Nephron (organoid): ENCODE results near the gene PHTF2.
"Not testable (repeated sequence)": the region's sequence is repeated elsewhere in the genome, so short reads cannot be mapped to it uniquely, and the experiment has no call there.

ENCODE experiments used
- H3K27ac Mint-ChIP-seq, 3 experiments: 2 replicates each; pipeline ENCODE4 v1.8.0; 2020; ENCODE audit warnings: mixed read lengths in 3 of 3, mild to moderate bottlenecking in 2 of 3, moderate library complexity in 1 of 3
- H3K27me3 Mint-ChIP-seq: 2 replicates; pipeline ENCODE4 v1.8.0; 2021; ENCODE audit warnings: low read depth, mild to moderate bottlenecking, moderate library complexity, mixed read lengths
- H3K36me3 Mint-ChIP-seq: 2 replicates; pipeline ENCODE4 v1.8.0; 2020; ENCODE audit warnings: low read depth, mixed read lengths
- H3K4me1 Mint-ChIP-seq: 2 replicates; pipeline ENCODE4 v1.8.0; 2020; ENCODE audit warnings: mixed read lengths
- H3K4me3 Mint-ChIP-seq, 3 experiments: 2 replicates each; pipeline ENCODE4 v1.8.0; 2020; ENCODE audit warnings: mild to moderate bottlenecking in 3 of 3, mixed read lengths in 3 of 3, moderate library complexity in 2 of 3
- H3K9me3 Mint-ChIP-seq: 2 replicates; pipeline ENCODE4 v1.8.0; 2020; ENCODE audit warnings: mixed read lengths
- TF ChIP-seq, protein P1 (sequence below), 3 experiments: fragments of 200-600 bp; sonication (generic); IDR thresholded peaks; one replicate each; pipeline ENCODE4 v1.5.0; 2021; ENCODE audit warnings: antibody characterized with exemption in 3 of 3; ENCODE audit not compliant: unreplicated experiment in 3 of 3

Gene PHTF2

DNA sequence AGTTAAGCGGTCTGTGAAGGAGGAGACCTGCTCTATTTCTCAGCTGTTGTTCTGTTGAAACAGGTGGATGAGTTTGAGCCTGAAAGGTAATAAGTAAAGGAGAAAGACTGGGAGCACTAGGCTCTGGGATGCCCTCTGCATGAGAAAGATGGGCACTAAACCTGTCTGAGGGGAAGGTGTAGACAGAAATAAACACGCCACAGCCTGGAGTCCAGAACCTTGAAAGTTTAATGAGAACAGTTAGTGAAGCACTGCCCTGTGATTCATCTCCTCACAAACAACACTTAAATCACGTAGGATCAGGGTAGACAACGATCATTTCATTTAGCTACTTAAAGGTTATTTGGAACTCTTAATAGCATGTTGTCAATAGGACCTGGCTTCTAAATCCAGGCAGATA, 193.1 kb downstream of the PHTF2 start:
- H3K36me3 Mint-ChIP-seq = no peaks in the 10 kb centered on the region
- no peak overlapping the region for H3K27ac Mint-ChIP-seq
- H3K9me3 Mint-ChIP-seq = peaks cover 6% of the 10 kb centered on the region
- TF ChIP-seq, protein P1, sequence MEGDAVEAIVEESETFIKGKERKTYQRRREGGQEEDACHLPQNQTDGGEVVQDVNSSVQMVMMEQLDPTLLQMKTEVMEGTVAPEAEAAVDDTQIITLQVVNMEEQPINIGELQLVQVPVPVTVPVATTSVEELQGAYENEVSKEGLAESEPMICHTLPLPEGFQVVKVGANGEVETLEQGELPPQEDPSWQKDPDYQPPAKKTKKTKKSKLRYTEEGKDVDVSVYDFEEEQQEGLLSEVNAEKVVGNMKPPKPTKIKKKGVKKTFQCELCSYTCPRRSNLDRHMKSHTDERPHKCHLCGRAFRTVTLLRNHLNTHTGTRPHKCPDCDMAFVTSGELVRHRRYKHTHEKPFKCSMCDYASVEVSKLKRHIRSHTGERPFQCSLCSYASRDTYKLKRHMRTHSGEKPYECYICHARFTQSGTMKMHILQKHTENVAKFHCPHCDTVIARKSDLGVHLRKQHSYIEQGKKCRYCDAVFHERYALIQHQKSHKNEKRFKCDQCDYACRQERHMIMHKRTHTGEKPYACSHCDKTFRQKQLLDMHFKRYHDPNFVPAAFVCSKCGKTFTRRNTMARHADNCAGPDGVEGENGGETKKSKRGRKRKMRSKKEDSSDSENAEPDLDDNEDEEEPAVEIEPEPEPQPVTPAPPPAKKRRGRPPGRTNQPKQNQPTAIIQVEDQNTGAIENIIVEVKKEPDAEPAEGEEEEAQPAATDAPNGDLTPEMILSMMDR (IDR thresholded peaks at IDR 0.05; ENCODE audit: unreplicated experiment in 3 of 3) = no peak
- no peaks in the 10 kb centered on the region for H3K27me3 Mint-ChIP-seq
- H3K4me1 Mint-ChIP-seq = no peaks in the 10 kb centered on the region
- H3K4me3 Mint-ChIP-seq = no peak overlapping the region

DNA sequence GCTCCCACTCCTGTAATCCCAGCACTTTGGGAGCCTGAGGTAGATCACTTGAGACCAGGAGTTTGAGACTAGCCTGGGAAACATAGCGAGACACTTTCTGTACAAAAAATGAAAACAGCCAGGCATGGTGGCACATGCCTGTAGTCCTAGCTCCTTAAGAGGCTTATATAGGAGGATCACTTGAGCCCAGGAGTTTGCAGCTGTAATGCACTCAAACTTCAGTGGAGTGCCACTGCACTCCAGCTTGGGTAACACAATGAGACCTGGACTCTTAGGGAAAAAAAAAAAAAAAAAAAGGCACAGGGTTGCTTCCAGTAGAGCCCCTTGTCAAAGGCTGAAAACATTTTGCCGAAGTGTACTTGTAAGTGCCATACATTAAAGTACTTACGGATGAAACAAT, 195.3 kb downstream of the PHTF2 start:
- Mint-ChIP-seq H3K9me3 (peaks cover 8% of the 10 kb centered on the region), H3K27ac (no peak overlapping the region), H3K4me1 (no peaks in the 10 kb centered on the region), H3K36me3 (no peaks in the 10 kb centered on the region), H3K4me3 (no peak overlapping the region), H3K27me3 (no peaks in the 10 kb centered on the region)
- TF ChIP-seq, protein P1 (IDR thresholded peaks at IDR 0.05; ENCODE audit: unreplicated experiment in 3 of 3) = no peak

DNA sequence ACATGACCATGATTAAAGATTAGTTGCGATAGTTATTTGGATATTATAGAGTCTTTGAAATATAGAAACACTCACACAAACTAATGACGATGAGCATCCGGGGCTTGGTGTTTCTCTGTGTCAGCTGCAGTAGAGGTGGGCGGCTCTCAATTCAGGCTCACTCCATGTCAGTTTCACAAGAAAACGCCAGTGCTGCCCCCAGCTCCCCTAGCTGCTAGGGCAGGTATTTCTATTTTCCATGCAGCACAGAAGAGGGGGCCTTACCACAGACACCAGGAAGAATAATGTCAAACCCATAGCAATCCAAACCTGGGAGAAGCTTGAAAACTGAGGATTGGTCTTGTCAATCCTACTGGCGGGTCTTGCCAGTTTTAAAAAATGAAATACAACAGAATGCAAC, 197.1 kb downstream of the PHTF2 start:
- Mint-ChIP-seq H3K4me1 (no peaks in the 10 kb centered on the region), H3K4me3 (no peak overlapping the region), H3K27ac (no peak overlapping the region), H3K36me3 (no peaks in the 10 kb centered on the region), H3K27me3 (no peaks in the 10 kb centered on the region), H3K9me3 (peaks cover 2% of the 10 kb centered on the region)
- TF ChIP-seq, protein P1 (IDR thresholded peaks at IDR 0.05; ENCODE audit: unreplicated experiment in 3 of 3) = no peak

DNA sequence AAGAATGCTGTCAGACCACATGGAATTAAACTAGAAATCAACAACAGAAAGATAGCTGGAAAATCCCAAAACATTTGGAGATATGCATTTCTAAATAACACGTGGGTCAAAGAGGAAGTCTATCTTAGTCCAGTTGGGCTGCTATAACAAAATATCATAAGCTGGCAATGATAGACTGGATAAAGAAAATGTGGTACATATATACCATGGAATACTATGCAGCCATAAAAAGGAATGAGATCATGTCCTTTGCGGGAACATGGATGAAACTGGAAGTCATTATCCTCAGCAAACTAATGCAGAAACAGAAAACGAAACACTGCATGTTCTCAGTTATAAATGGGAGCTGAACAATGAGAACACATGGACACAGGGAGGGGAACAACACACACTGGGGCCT, 200.6 kb downstream of the PHTF2 start:
- H3K27me3 Mint-ChIP-seq, H3K27ac Mint-ChIP-seq, H3K4me1 Mint-ChIP-seq, H3K9me3 Mint-ChIP-seq, H3K4me3 Mint-ChIP-seq, H3K36me3 Mint-ChIP-seq: not testable (repeated sequence)

DNA sequence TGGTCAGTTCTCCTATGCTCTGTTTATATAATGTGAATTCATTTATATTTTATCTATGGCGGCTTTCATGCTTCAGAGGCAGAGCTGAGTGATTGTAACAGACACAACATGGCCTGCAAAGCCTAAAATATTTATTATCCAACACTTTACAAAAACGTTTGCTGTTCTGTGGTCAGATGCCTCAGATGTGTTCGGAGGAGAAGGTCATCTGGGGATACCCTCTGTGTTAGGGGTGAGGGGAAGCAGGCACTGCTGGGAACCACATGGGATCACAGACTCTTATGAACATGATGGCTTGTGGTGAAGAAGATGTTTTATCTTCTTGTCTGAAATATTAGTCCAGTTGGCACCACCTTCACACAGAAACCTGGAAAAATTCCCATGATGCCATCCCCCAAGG, 203.4 kb downstream of the PHTF2 start:
- TF ChIP-seq, protein P1 (IDR thresholded peaks at IDR 0.05; ENCODE audit: unreplicated experiment in 3 of 3) = no peak
- Mint-ChIP-seq H3K4me3 (no peak overlapping the region), H3K9me3 (peaks cover 5% of the 10 kb centered on the region), H3K27me3 (no peaks in the 10 kb centered on the region), H3K36me3 (no peaks in the 10 kb centered on the region), H3K27ac (no peak overlapping the region), H3K4me1 (no peaks in the 10 kb centered on the region)

DNA sequence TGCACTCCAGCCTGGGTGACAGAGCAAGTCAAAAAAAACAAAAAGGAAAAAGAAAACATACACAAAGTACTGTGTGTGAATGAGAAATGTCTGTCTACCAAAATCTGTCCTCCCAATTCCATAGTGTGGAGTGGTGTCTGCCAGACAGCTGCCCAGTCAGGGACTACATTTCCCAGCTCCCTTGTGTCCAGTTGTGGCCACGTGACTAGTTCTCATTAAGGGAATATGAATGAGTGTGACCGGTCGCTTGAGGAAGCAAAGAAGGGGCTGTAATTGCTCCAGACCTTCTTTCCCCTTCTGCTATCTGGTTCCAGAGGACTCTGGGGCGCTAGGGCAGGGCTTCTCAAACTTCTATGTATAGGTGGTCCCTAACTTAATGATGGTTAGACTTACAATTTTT, 204.1 kb downstream of the PHTF2 start:
- H3K9me3 Mint-ChIP-seq = peaks cover 5% of the 10 kb centered on the region
- H3K4me1 Mint-ChIP-seq = no peaks in the 10 kb centered on the region
- TF ChIP-seq, protein P1 (IDR thresholded peaks at IDR 0.05; ENCODE audit: unreplicated experiment in 3 of 3) = no peak
- H3K27me3 Mint-ChIP-seq = no peaks in the 10 kb centered on the region
- H3K27ac Mint-ChIP-seq = no peak overlapping the region
- no peak overlapping the region for H3K4me3 Mint-ChIP-seq
- no peaks in the 10 kb centered on the region for H3K36me3 Mint-ChIP-seq
